GM12872 (cell line): Measurements from ENCODE around the gene PQBP1.
A peak's percentile ranks its signal among the peaks of the same experiment; 100 is the strongest.

Experiments used
- CTCF ChIP-seq: IDR thresholded peaks from 3 replicates; pipeline ENCODE4 v1.5.1; 2011; ENCODE audit warnings: low read depth, mild to moderate bottlenecking, low read length, moderate library complexity; ENCODE audit not compliant: insufficient read depth

The PQBP1 gene

GRCh38 chrX:48936429-48937053 lies 38.8 kb downstream of the PQBP1 start:
- TF ChIP-seq CTCF = no peak

DNA sequence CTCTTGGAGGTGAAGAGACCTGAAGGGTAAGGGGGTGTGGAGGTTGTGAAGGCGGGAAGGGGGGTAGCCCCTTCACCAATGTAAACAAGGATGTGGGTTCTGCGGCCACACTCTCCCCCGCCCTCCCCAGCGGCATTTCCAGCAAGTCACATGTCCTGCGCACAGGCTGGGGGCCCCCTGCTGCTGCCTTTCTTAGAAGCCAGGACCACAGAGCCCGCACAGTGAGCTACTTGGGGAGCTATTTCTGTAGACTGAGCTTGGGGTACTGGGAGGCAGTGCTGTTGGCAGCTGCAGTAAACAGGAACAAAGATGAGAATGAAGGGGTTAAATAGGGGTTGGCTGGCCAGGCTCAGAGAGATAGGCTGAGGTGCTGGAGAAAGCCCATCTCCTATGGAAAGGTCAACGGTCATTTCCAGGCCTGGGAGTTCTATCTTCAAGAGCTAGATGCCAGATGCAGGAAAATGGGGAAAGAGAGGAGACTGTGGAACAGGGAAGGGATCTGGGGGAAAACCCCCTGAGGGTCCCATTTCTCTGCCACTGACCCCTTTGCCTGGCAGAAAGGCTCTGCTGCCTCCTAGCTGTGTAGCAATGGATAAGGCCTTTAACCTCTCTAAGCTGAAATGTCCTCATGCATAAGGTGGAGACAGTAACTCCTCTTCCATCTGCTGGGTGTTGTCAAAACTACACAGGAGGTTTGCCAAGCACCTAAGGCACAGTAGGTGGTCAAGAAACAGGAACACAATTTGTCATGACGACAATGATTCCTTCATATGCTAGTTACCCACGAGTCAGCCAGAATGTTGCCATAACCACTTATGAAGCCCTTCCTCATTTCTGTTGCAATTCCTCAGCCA lies 39.6 kb downstream of the PQBP1 start:
- TF ChIP-seq CTCF = peak; percentile 54

DNA sequence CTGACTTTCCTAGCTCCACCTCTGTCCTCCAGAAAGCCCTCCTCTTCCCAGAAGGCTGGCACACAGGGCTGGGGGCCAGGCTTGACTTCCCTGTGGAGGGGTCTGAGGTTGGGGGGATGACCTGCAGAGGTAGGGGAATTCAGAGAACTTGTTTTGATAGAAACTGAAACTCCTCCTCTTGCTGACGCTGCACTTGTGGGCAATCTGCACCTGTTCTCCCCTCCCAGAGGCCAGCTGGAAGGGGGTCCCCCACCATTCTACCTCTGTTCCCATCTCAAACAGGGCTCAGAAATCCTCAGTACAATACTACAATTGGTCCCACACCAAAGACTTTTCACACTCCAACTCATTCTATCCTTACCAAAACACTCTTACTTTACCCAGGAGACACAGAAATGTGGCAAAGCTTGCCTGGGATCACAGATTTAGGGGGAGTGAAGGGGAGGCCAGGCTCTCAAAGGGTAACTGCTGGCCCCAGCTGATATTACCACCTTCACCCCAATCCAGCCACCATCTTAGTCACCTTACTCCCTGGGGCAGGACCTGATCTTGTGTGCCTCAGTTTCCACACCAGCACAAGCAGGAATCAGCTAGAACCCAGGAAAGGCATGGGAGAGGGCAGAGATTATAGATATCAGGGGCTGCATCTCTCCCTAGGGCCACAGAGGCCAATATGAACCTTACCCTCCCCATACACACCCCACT lies 41.1 kb downstream of the PQBP1 start:
- TF ChIP-seq CTCF = no peak

DNA sequence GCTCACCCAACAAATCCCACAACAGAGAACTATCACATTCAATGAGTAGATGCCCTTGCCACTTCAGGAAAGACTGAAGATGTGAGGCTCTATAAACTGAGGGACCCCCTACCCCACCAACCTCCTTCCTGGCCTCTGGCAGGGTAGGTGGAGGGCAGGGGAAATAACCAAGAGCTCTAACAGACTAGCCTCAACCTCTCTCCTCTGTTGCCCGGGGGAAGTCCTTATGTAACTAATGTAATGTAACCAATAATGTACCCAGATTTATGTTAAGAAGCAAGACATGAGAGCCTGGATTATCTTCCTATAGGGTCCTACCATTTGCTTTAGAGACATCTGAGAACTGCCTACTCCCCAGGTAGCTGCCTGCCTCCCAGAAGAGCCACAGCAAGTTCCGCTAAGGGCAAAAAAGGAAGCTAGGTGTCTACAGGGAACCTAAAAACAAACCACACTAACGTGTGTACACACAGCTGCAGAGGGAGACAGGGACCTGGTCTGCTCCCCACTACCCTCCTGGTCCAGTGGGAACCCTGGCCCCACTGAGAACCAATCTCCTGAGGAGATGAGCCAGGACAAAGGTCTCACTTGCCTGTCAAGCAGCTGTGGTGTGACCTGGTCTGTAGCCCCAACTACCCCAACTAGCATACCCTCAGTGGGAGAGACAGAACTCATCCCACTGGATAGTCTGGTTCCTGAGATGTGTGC lies 41.9 kb downstream of the PQBP1 start:
- TF ChIP-seq CTCF = no peak

DNA sequence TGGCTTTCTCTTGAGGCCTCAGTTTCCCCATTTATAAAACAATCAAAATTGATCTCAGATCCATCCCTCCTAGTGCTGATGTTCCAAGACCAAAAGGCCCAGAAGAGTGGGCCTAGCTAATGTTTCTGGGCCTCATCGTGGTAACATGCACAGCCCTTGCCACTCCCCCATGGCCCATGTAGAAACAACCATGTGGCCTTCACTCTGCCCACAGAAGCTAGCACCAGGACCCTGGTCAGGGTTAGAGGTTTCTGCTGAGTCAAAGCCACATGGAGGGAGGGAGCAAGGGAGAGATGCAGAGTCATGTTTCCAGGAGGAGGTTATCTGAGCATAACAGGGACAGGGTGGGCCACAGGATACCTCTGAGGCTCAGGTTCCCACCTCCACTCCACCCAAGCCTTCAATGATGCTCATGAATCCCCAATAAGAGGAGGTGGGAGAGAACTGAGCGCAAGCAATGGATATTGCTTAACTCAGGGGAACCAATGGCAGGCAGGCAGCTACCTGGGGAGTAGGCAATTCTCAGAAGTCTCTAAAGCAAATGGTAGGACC lies 42.8 kb downstream of the PQBP1 start:
- no peak for TF ChIP-seq CTCF

- no peak for TF ChIP-seq CTCF
Measured at GRCh38 chrX:48942895-48943294, 45.2 kb downstream of the PQBP1 start.
